Lung (tissue), 12 donors: Measurements from ENCODE around the gene SHROOM1. TPM values are rescaled to one million over a fixed set of nuclear protein-coding genes. Genes with fewer than 3 reads are reported as not detected.

Experiments
- ATAC-seq: fragments of 200-7000 bp; cut with Tn5 transposase; one replicate; pipeline ENCODE4 v1.9.1; 2020; ENCODE audit warnings: moderate number of reproducible peaks; ENCODE audit not compliant: insufficient read depth, low FRiP score
- DNase-seq, 3 donors: peaks; one replicate each; pipeline ENCODE4 v3.0.0-alpha.2; 2013 to 2017
- H3K27ac ChIP-seq, 2 donors: one replicate each; pipeline ENCODE4 v1.5.1; 2013; ENCODE audit warnings: mild to moderate bottlenecking in 2 of 2, moderate library complexity in 2 of 2, control low read depth in 1 of 2, inconsistent platforms in 1 of 2, low read depth in 1 of 2, low read length in 1 of 2
- H3K27me3 ChIP-seq, 3 donors: one replicate each; pipeline ENCODE4 v1.5.1; 2013; ENCODE audit warnings: low read length in 2 of 3; ENCODE audit not compliant: control insufficient read depth in 3 of 3, insufficient read depth in 3 of 3
- H3K36me3 ChIP-seq, 4 donors: one replicate each; pipeline ENCODE4 v1.5.1; 2013; ENCODE audit warnings: low read length in 4 of 4, mild to moderate bottlenecking in 1 of 4, moderate library complexity in 1 of 4; ENCODE audit not compliant: control insufficient read depth in 4 of 4, insufficient read depth in 4 of 4
- H3K4me1 ChIP-seq, 5 donors: one replicate each; pipeline ENCODE4 v1.5.1; 2013; ENCODE audit warnings: low read length in 5 of 5, mild to moderate bottlenecking in 2 of 5, moderate library complexity in 1 of 5; ENCODE audit not compliant: control insufficient read depth in 5 of 5, insufficient read depth in 5 of 5
- H3K4me3 ChIP-seq: one replicate; pipeline ENCODE4 v1.5.1; 2013; ENCODE audit warnings: mild to moderate bottlenecking, control low read depth, moderate library complexity
- H3K9ac ChIP-seq, 2 donors: one replicate each; pipeline ENCODE4 v1.5.1; 2013; ENCODE audit warnings: low read length in 2 of 2, control low read depth in 1 of 2; ENCODE audit not compliant: insufficient read depth in 1 of 2
- H3K9me3 ChIP-seq, 4 donors: one replicate each; pipeline ENCODE4 v1.5.1; 2013; ENCODE audit warnings: low read length in 3 of 4, mild to moderate bottlenecking in 1 of 4, moderate library complexity in 1 of 4; ENCODE audit not compliant: control insufficient read depth in 4 of 4, insufficient read depth in 3 of 4
- CTCF ChIP-seq: IDR thresholded peaks from 2 replicates; pipeline ENCODE4 v1.5.1; 2012; ENCODE audit warnings: mild to moderate bottlenecking; ENCODE audit errors: control extremely low read depth, extremely low read depth
- WGBS, 2 donors: extraction: QIAGEN DNeasy Blood & Tissue Kit; methylation state at CpG; one replicate each; pipeline ENCODE4 v1.1.7; 2013; 5-methylcytosine and 5-hydroxymethylcytosine counted together
- polyA plus RNA-seq, 2 donors: library from polyadenylated mRNA; stranded (reverse); fragments of 200-250 nt; gene quantifications; one replicate each; pipeline ENCODE4 v1.2.1, GENCODE V29; 2013
- total RNA-seq, 2 donors: library from RNA; depleted of rRNA in 1 of 2; stranded (reverse); fragments of >200 nt in 1 of 2; gene quantifications; one replicate each; pipeline ENCODE4 v1.2.1, GENCODE V29; 2014 to 2021
- donor health status: control.
- donor health status: control.
- donor health status: Bipolar disorder and iron deficiency.
- donor health status: healthy.
- donor health status: DM: yes; HTN: yes; CAD: no.

Gene SHROOM1
- total and polyA plus RNA-seq, 4 donors: 7.0 to 21.9 (median 11.4) TPM

GRCh38 chr5:132827943-132828673 is 2.3 kb downstream of the SHROOM1 start:
- H3K27ac ChIP-seq: no peak overlapping the region
- peaks cover 0 to 10% (median 6%) of the 10 kb centered on the region in 5 donors for H3K4me1 ChIP-seq

GRCh38 chr5:132826424-132827082 is 3.9 kb downstream of the SHROOM1 start:
- WGBS, 2 donors: 58 to 72% methylated on average over 6 of the region's 6 CpGs
- Histone ChIP-seq H3K27me3 (peaks cover 0 to 17% (median 11%) of the 10 kb centered on the region in 3 donors), H3K9me3 (peaks cover 0 to 2% (median 0%) of the 10 kb centered on the region in 4 donors), H3K36me3 (peaks cover 0 to 4% (median 0%) of the 10 kb centered on the region in 4 donors), H3K4me1 (peaks cover 0 to 22% (median 6%) of the 10 kb centered on the region in 5 donors), H3K4me3 (no peak overlapping the region), H3K9ac (no peak overlapping the region), H3K27ac (peak overlapping the region in 1 of 2 donors; percentile 18)
- DNase-seq (peak in 1 of 3 donors; percentile 16), ATAC-seq (no peak)
- no peak for TF ChIP-seq CTCF

More at GRCh38 chr5:132827943-132828673, 2.3 kb downstream of the SHROOM1 start:
- H3K9ac ChIP-seq: no peak overlapping the region
- no peak for TF ChIP-seq CTCF
- peaks cover 0 to 17% (median 11%) of the 10 kb centered on the region in 3 donors for H3K27me3 ChIP-seq
- DNase-seq (no peak), ATAC-seq (no peak)
- no peak overlapping the region for H3K4me3 ChIP-seq
- peaks cover 0 to 2% (median 0%) of the 10 kb centered on the region in 4 donors for H3K9me3 ChIP-seq
- H3K36me3 ChIP-seq: peaks cover 0 to 4% (median 0%) of the 10 kb centered on the region in 4 donors
- WGBS, 2 donors: 89 to 93% methylated on average over 4 of the region's 4 CpGs

- ATAC-seq: no peak
- WGBS, 2 donors: 32 to 51% methylated on average over 36 to 43 of the region's 43 CpGs
- peak in 2 of 3 donors; percentile 17 to 18 for DNase-seq
- peak overlapping the region in 1 of 2 donors; percentile 18 for H3K27ac ChIP-seq
- H3K4me3 ChIP-seq: no peak overlapping the region
- H3K27me3 ChIP-seq: peaks cover 0 to 17% (median 11%) of the 10 kb centered on the region in 3 donors
- peaks cover 0 to 2% (median 0%) of the 10 kb centered on the region in 4 donors for H3K9me3 ChIP-seq
- no peak overlapping the region for H3K9ac ChIP-seq
- peaks cover 0 to 23% (median 6%) of the 10 kb centered on the region in 5 donors for H3K4me1 ChIP-seq
- no peak for TF ChIP-seq CTCF
- peaks cover 0 to 4% (median 0%) of the 10 kb centered on the region in 4 donors for H3K36me3 ChIP-seq
Measured at GRCh38 chr5:132825834-132826391, 4.5 kb downstream of the SHROOM1 start.
